WTC11 (cell line): ENCODE measurements around the gene TMEM258. TPM values are rescaled to one million over a fixed set of nuclear protein-coding genes. Genes with fewer than 3 reads are reported as not detected.

Source experiments
- ATAC-seq: fragments of 200-7000 bp; cut with Tn5 transposase; 2 replicates; pipeline ENCODE4 v1.10.0; 2021; ENCODE audit warnings: mild to moderate bottlenecking, moderate library complexity
- CTCF ChIA-PET: fragments of 300-600 bp; sonication (Branson Sonifier 250); formaldehyde crosslinking; loops from one replicate; lab custom pipeline; 2021; ENCODE audit warnings: antibody characterized with exemption; lab: Charles Lee
- POLR2A ChIA-PET: fragments of 350-600 bp; sonication (Branson Sonifier 250); formaldehyde crosslinking; loops from one replicate; lab custom pipeline; 2021; ENCODE audit warnings: antibody characterized with exemption; lab: Charles Lee
- DNase-seq: peaks from one replicate; pipeline ENCODE4 v3.0.0; 2021; ENCODE audit warnings: low spot score
- H3K27ac Mint-ChIP-seq: 2 replicates; pipeline ENCODE4 v1.8.0; 2021; ENCODE audit warnings: mixed read lengths
- H3K27me3 Mint-ChIP-seq: 2 replicates; pipeline ENCODE4 v1.8.0; 2021; ENCODE audit warnings: low read depth, mild to moderate bottlenecking, moderate library complexity, mixed read lengths
- H3K36me3 Mint-ChIP-seq: 2 replicates; pipeline ENCODE4 v1.8.0; 2021; ENCODE audit warnings: mixed read lengths
- H3K4me1 Mint-ChIP-seq: 2 replicates; pipeline ENCODE4 v1.8.0; 2022; ENCODE audit warnings: mixed read lengths
- H3K4me3 Mint-ChIP-seq: 2 replicates; pipeline ENCODE4 v1.8.0; 2021; ENCODE audit warnings: mild to moderate bottlenecking, moderate library complexity, mixed read lengths
- H3K9me3 Mint-ChIP-seq: 2 replicates; pipeline ENCODE4 v1.8.0; 2021; ENCODE audit warnings: mixed read lengths
- E2F5 ChIP-seq: sonication (generic); formaldehyde crosslinking; IDR thresholded peaks from 2 replicates; pipeline ENCODE4 v1.8.1; 2022; ENCODE audit warnings: mild to moderate bottlenecking, moderate library complexity, missing genetic modification reagents
- FOXJ3 ChIP-seq: sonication (generic); formaldehyde crosslinking; IDR thresholded peaks from 2 replicates; pipeline ENCODE4 v1.9.0; 2021; ENCODE audit warnings: missing genetic modification reagents, mild to moderate bottlenecking, borderline replicate concordance
- GABPB1 ChIP-seq: sonication (generic); formaldehyde crosslinking; IDR thresholded peaks from 2 replicates; pipeline ENCODE4 v1.8.1; 2023; ENCODE audit warnings: mild to moderate bottlenecking, missing genetic modification reagents
- GTF2I ChIP-seq: fragments of 250-450 bp; sonication (Bioruptor Pico); conservative IDR thresholded peaks from 2 replicates; pipeline ENCODE4 v1.4.0; 2021; ENCODE audit warnings: mild to moderate bottlenecking
- KAT7 ChIP-seq: sonication (generic); formaldehyde crosslinking; IDR thresholded peaks from 2 replicates; pipeline ENCODE4 v1.8.1; 2023; ENCODE audit warnings: missing genetic modification reagents, mild to moderate bottlenecking, borderline replicate concordance
- NFYB ChIP-seq: sonication (generic); formaldehyde crosslinking; conservative IDR thresholded peaks from 2 replicates; pipeline ENCODE4 v1.8.0; 2022; ENCODE audit warnings: low read depth, missing genetic modification reagents
- NR3C1 ChIP-seq: sonication (generic); formaldehyde crosslinking; conservative IDR thresholded peaks from 2 replicates; pipeline ENCODE4 v1.8.1; 2023; ENCODE audit warnings: low read depth, mild to moderate bottlenecking, missing genetic modification reagents
- PRDM15 ChIP-seq: sonication (generic); formaldehyde crosslinking; IDR thresholded peaks from 2 replicates; pipeline ENCODE4 v1.8.0; 2022; ENCODE audit warnings: missing genetic modification reagents
- TCF7 ChIP-seq: sonication (generic); formaldehyde crosslinking; IDR thresholded peaks from 2 replicates; pipeline ENCODE4 v1.8.0; 2022; ENCODE audit warnings: mild to moderate bottlenecking, low read depth, missing genetic modification reagents, moderate library complexity
- TEAD1 ChIP-seq: sonication (generic); formaldehyde crosslinking; IDR thresholded peaks from 2 replicates; pipeline ENCODE4 v1.8.0; 2022; ENCODE audit warnings: mild to moderate bottlenecking, missing genetic modification reagents
- ZNF671 ChIP-seq: fragments of 250-450 bp; sonication (Bioruptor Pico); IDR thresholded peaks from 2 replicates; pipeline ENCODE4 v1.8.0; 2021; ENCODE audit warnings: mild to moderate bottlenecking
- total RNA-seq: library from RNA; stranded (reverse); gene quantifications from 3 replicates; pipeline ENCODE4 v1.2.3, GENCODE V29; 2021
- TF ChIP-seq, protein P1 (sequence below): sonication (generic); formaldehyde crosslinking; IDR thresholded peaks from 2 replicates; pipeline ENCODE4 v1.8.1; 2023; ENCODE audit warnings: mild to moderate bottlenecking, missing genetic modification reagents
- TF ChIP-seq, protein P2 (sequence below): sonication (generic); formaldehyde crosslinking; IDR thresholded peaks from 2 replicates; pipeline ENCODE4 v1.8.1; 2022; ENCODE audit warnings: mild to moderate bottlenecking, missing genetic modification reagents, moderate library complexity, borderline replicate concordance

Gene TMEM258
- total RNA-seq, 1 experiment from 2014 or later: 175 TPM

- POLR2A ChIA-PET: no interaction called here
These were observed 47.7 kb downstream of the TMEM258 start for GRCh38 chr11:61744609-61745156.

GRCh38 chr11:61744181-61744580, 48.2 kb downstream of the TMEM258 start:
- Mint-ChIP-seq H3K9me3 (no peaks in the 10 kb centered on the region), H3K4me1 (peaks cover 1% of the 10 kb centered on the region), H3K4me3 (no peak overlapping the region), H3K27me3 (peaks cover under 1% of the 10 kb centered on the region; the same call in 1 of the 2 replicates), H3K27ac (no peak overlapping the region)
- POLR2A ChIA-PET: no interaction called here
- TF ChIP-seq E2F5 (CRISPR knock-in tag) (no peak), PRDM15 (CRISPR knock-in tag) (0 out of 2 replicates have a peak, but pooled peaks have one; percentile 15)
- TF ChIP-seq, all 79 proteins: peak for 1
- CTCF ChIA-PET: interaction anchor here (0.6 to 2.8 kb wide), 13 partner anchors 9 to 90 kb away, joined by 3 to 21 read pairs (median 5); partner anchors contain the start of gene MYRF
- H3K36me3 Mint-ChIP-seq: 0 out of 2 replicates have a peak, but pooled peaks cover 4% of the 10 kb centered on the region
- no peak for DNase-seq
- ATAC-seq: no peak

More at GRCh38 chr11:61744609-61745156, 47.7 kb downstream of the TMEM258 start:
- no peak for DNase-seq
- H3K4me1 Mint-ChIP-seq: peaks cover 6% of the 10 kb centered on the region
- 0 out of 2 replicates have a peak, but pooled peaks cover 4% of the 10 kb centered on the region for H3K36me3 Mint-ChIP-seq
- no peak overlapping the region for H3K27ac Mint-ChIP-seq
- ATAC-seq: no peak
- CTCF ChIA-PET: interaction anchor here (0.9 to 2.8 kb wide), 7 partner anchors 9 to 91 kb away, joined by 3 to 21 read pairs (median 5); partner anchors contain the start of gene MYRF
- H3K4me3 Mint-ChIP-seq: no peak overlapping the region
- peaks cover 2% of the 10 kb centered on the region; the same call in 1 of the 2 replicates for H3K27me3 Mint-ChIP-seq
- no peaks in the 10 kb centered on the region for H3K9me3 Mint-ChIP-seq
- no peak for TF ChIP-seq KAT7
- no peak for TF ChIP-seq ZNF671
- TF ChIP-seq NFYB (CRISPR knock-in tag): no peak
- TF ChIP-seq NR3C1 (CRISPR knock-in tag): no peak

DNA sequence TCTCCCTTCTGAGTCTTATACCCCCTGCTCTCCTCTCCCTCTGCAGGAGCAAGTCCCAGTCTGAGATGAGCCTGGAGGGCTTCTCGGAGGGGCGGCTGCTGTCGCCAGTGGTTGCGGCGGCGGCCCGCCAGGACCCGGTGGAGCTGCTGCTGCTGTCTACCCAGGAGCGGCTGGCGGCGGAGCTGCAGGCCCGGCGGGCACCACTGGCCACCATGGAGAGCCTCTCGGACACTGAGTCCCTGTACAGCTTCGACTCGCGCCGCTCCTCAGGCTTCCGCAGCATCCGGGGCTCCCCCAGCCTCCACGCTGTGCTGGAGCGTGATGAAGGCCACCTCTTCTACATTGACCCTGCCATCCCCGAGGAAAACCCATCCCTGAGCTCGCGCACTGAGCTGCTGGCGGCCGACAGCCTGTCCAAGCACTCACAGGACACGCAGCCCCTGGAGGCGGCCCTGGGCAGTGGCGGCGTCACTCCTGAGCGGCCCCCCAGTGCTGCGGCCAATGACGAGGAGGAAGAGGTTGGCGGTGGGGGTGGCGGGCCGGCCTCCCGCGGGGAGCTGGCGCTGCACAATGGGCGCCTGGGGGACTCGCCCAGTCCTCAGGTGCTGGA, 48.8 kb downstream of the TMEM258 start:
- ChIA-PET CTCF (interaction anchor here (0.6 to 2.8 kb wide), 13 partner anchors 10 to 85 kb away, joined by 3 to 21 read pairs (median 5); partner anchors contain the start of gene MYRF), POLR2A (interaction anchor here (0.7 kb wide), 1 partner anchor 69 kb away, joined by 3 read pairs; no protein-coding TSS in a partner anchor)
- Mint-ChIP-seq H3K9me3 (no peaks in the 10 kb centered on the region), H3K27me3 (no peaks in the 10 kb centered on the region), H3K27ac (no peak overlapping the region), H3K4me3 (no peak overlapping the region), H3K36me3 (0 out of 2 replicates have a peak, but pooled peaks cover 4% of the 10 kb centered on the region), H3K4me1 (no peaks in the 10 kb centered on the region)
- TF ChIP-seq FOXJ3 (CRISPR knock-in tag): no peak
- TF ChIP-seq, protein P1, sequence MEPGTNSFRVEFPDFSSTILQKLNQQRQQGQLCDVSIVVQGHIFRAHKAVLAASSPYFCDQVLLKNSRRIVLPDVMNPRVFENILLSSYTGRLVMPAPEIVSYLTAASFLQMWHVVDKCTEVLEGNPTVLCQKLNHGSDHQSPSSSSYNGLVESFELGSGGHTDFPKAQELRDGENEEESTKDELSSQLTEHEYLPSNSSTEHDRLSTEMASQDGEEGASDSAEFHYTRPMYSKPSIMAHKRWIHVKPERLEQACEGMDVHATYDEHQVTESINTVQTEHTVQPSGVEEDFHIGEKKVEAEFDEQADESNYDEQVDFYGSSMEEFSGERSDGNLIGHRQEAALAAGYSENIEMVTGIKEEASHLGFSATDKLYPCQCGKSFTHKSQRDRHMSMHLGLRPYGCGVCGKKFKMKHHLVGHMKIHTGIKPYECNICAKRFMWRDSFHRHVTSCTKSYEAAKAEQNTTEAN (CRISPR knock-in tag): no peak
- no peak for TF ChIP-seq GABPB1
- TF ChIP-seq GTF2I (CRISPR knock-in tag): no peak
- no peak for TF ChIP-seq TEAD1 (CRISPR knock-in tag)
- TF ChIP-seq, protein P2, sequence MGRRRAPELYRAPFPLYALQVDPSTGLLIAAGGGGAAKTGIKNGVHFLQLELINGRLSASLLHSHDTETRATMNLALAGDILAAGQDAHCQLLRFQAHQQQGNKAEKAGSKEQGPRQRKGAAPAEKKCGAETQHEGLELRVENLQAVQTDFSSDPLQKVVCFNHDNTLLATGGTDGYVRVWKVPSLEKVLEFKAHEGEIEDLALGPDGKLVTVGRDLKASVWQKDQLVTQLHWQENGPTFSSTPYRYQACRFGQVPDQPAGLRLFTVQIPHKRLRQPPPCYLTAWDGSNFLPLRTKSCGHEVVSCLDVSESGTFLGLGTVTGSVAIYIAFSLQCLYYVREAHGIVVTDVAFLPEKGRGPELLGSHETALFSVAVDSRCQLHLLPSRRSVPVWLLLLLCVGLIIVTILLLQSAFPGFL: no peak
- TF ChIP-seq TCF7 (CRISPR knock-in tag): no peak
- no peak for ATAC-seq
- no peak for DNase-seq
